ENCODE results near the gene RNF224. TPM values are rescaled to one million over a fixed set of nuclear protein-coding genes. Genes with fewer than 3 reads are reported as not detected.

RNF224 gene
- total and polyA plus RNA-seq, 2 of the 13 experiments (the other 11 are each of a cell fraction or from before 2014, with no cell fraction given): 0.09 TPM; not detected in 1

DNA sequence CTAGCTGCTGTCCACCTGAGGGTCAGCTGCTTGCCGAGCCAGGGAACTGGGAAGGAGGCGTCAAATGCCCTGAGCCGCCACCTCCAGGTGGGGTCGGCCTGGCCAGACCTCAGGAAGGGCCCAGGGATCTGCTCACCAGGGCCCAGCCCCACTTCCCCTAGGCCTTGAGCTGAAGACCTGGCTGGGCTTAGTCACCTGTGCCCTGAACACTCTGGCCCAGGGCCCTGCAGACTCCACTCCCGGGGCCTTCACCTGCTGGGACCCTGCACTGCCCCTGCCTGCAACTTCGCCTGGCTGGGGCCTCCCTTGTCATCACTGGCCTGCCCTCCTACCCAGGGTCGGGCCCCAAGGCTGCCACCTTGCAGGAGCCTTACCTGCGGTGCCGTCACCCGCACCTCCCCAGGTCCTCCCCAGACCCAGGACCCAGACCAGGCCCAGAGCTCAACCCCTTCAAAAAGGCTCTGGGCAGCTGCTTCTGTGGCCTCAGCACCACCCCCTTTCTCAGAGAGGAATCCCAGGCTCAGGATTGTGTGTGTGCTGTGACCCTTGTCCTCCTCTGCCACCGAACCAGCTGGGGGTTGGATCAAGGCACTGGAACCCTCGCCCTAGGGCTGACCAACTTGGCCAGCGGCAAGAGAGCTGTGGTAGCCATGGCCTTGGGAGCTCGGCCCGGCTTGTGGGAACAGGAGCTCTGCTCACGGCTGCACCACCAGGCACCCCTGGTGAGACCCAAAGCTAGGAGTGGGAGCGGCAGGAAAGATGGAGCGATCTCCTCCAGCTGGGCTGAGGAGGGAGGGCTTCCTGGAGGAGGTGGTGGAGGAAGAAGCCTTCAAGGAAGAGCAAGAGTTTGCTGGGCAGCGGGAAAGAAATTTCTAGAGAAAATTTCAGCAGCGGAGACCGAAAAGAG, 26.7 kb downstream of the RNF224 start (continued):
- TF ChIP-seq ZBTB7B (CRISPR knock-in tag; IDR thresholded peaks at IDR 0.05) (0 out of 2 replicates have a peak, but pooled peaks have one; percentile 32), ZNF296 (CRISPR knock-in tag; conservative IDR thresholded peaks at IDR 0.05) (no peak), SSRP1 (CRISPR knock-in tag; IDR thresholded peaks at IDR 0.05) (no peak), ZNF280D (CRISPR knock-in tag; IDR thresholded peaks at IDR 0.05) (no peak), SOX5 (CRISPR knock-in tag; IDR thresholded peaks at IDR 0.05; ENCODE audit: borderline replicate concordance) (no peak), ZFP36L1 (CRISPR knock-in tag; IDR thresholded peaks at IDR 0.05) (no peak), MAFK (conservative IDR thresholded peaks at IDR 0.05 in 1 of 2, IDR thresholded peaks at IDR 0.05 in 1 of 2; ENCODE audit: low read length in 2 of 2) (no peak), MIER3 (CRISPR knock-in tag; IDR thresholded peaks at IDR 0.05; ENCODE audit: borderline replicate concordance) (no peak), FOXM1 (CRISPR knock-in tag; IDR thresholded peaks at IDR 0.05) (no peak), SRSF9 (IDR thresholded peaks at IDR 0.05; ENCODE audit: borderline replicate concordance, insufficient read depth, low read depth, low read length, poor library complexity, severe bottlenecking) (no peak), RBAK (CRISPR knock-in tag; IDR thresholded peaks at IDR 0.05) (no peak), ARID2 (CRISPR knock-in tag; IDR thresholded peaks at IDR 0.05; ENCODE audit: borderline replicate concordance) (no peak), PATZ1 (CRISPR knock-in tag; IDR thresholded peaks at IDR 0.05) (no peak), NFKB2 (CRISPR knock-in tag; IDR thresholded peaks at IDR 0.05; ENCODE audit: borderline replicate concordance) (no peak), ZNF317 (CRISPR knock-in tag; IDR thresholded peaks at IDR 0.05) (0 out of 2 replicates have a peak, but pooled peaks have one; percentile 31), ZNF546 (CRISPR knock-in tag; conservative IDR thresholded peaks at IDR 0.05) (no peak), ZNF678 (CRISPR knock-in tag; IDR thresholded peaks at IDR 0.05) (no peak)
- TF ChIP-seq, protein P1, sequence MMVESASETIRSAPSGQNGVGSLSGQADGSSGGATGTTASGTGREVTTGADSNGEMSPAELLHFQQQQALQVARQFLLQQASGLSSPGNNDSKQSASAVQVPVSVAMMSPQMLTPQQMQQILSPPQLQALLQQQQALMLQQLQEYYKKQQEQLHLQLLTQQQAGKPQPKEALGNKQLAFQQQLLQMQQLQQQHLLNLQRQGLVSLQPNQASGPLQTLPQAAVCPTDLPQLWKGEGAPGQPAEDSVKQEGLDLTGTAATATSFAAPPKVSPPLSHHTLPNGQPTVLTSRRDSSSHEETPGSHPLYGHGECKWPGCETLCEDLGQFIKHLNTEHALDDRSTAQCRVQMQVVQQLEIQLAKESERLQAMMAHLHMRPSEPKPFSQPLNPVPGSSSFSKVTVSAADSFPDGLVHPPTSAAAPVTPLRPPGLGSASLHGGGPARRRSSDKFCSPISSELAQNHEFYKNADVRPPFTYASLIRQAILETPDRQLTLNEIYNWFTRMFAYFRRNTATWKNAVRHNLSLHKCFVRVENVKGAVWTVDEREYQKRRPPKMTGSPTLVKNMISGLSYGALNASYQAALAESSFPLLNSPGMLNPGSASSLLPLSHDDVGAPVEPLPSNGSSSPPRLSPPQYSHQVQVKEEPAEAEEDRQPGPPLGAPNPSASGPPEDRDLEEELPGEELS (CRISPR knock-in tag; IDR thresholded peaks at IDR 0.05): no peak
- TF ChIP-seq, protein P2, sequence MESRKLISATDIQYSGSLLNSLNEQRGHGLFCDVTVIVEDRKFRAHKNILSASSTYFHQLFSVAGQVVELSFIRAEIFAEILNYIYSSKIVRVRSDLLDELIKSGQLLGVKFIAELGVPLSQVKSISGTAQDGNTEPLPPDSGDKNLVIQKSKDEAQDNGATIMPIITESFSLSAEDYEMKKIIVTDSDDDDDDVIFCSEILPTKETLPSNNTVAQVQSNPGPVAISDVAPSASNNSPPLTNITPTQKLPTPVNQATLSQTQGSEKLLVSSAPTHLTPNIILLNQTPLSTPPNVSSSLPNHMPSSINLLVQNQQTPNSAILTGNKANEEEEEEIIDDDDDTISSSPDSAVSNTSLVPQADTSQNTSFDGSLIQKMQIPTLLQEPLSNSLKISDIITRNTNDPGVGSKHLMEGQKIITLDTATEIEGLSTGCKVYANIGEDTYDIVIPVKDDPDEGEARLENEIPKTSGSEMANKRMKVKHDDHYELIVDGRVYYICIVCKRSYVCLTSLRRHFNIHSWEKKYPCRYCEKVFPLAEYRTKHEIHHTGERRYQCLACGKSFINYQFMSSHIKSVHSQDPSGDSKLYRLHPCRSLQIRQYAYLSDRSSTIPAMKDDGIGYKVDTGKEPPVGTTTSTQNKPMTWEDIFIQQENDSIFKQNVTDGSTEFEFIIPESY (CRISPR knock-in tag; IDR thresholded peaks at IDR 0.05): peak; percentile 44; the same call in 1 of the 2 replicates
